ENCODE data around the gene MAX. TPM values are rescaled to one million over a fixed set of nuclear protein-coding genes. Genes with fewer than 3 reads are reported as not detected.

Gene MAX
- total and polyA plus RNA-seq, 9 of the 15 experiments (the other 6 are each of a cell fraction or from before 2014, with no cell fraction given) = 15.4 to 96.5 (median 51.6) TPM

DNA sequence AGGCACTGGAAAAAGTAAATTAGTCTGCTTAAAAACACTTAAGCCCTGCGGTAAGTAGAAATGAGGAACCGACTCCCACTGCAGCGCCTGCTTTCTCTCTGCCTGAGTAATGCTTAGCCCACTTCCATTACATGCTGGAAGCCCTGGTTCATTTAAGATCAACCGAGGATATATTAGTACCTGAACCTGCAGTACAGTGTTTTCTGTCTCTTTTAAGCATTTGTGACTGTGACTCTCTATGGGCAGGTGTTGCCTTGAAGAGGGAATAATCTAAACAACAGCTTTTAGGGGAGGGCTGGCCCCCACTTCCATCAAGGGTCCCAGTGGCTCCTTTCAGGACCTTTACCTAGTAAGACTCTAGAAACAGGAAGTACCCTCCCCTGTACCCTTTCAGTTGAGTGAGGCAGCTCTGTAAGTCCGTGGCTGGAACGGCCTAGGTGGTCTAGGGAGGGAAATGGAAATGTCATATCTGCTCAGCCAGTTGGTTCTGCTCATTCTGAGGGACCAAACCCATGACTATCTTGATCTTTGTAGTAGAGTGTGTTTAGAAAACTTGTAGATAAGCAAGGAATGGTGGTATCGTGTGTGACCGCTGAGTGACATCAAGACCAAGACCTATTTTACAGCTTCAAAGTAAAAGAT, 59.5 kb downstream of the MAX start (continued):
- TF ChIP-seq TEAD1 (CRISPR knock-in tag; IDR thresholded peaks at IDR 0.05) (peak in 1 of 2 experiments; percentile 76; a peak in 1 of 4 replicates), SOX6 (IDR thresholded peaks at IDR 0.05) (peak; percentile 91), ELF4 (CRISPR knock-in tag; IDR thresholded peaks at IDR 0.05) (peak; percentile 92), KDM4B (IDR thresholded peaks at IDR 0.05; ENCODE audit: borderline replicate concordance in 2 of 2, low read depth in 1 of 2) (no peak), CREM (IDR thresholded peaks at IDR 0.05; ENCODE audit: low read depth) (peak; percentile 84), ZNF766 (CRISPR knock-in tag; conservative IDR thresholded peaks at IDR 0.05) (peak; percentile 49), ZNF644 (tag; IDR thresholded peaks at IDR 0.05; ENCODE audit: low read depth) (peak; percentile 73; the same call in 1 of the 2 replicates), CBX2 (IDR thresholded peaks at IDR 0.05; ENCODE audit: insufficient read depth, low read length, poor library complexity, severe bottlenecking) (no peak), POLR2B (IDR thresholded peaks at IDR 0.05; ENCODE audit: low read depth, partially characterized antibody) (no peak), FOXJ3 (CRISPR knock-in tag; IDR thresholded peaks at IDR 0.05) (no peak), ZSCAN32 (CRISPR knock-in tag; IDR thresholded peaks at IDR 0.05) (peak; percentile 51; the same call in 1 of the 2 replicates), TRIM24 (IDR thresholded peaks at IDR 0.05) (peak; percentile 67 to 81; a peak in 3 of 4 replicates), KHSRP (IDR thresholded peaks at IDR 0.05) (peak; percentile 31; the same call in 1 of the 2 replicates), GABPB2 (CRISPR knock-in tag; conservative IDR thresholded peaks at IDR 0.05) (no peak), MEIS2 (IDR thresholded peaks at IDR 0.05; ENCODE audit: partially characterized antibody) (peak; percentile 90), ZNF431 (CRISPR knock-in tag; IDR thresholded peaks at IDR 0.05) (no peak), GATA2 (CRISPR knock-in tag; IDR thresholded peaks at IDR 0.05) (peak; percentile 82), ZNF212 (CRISPR knock-in tag; IDR thresholded peaks at IDR 0.05) (no peak)
- TF ChIP-seq, protein P1, sequence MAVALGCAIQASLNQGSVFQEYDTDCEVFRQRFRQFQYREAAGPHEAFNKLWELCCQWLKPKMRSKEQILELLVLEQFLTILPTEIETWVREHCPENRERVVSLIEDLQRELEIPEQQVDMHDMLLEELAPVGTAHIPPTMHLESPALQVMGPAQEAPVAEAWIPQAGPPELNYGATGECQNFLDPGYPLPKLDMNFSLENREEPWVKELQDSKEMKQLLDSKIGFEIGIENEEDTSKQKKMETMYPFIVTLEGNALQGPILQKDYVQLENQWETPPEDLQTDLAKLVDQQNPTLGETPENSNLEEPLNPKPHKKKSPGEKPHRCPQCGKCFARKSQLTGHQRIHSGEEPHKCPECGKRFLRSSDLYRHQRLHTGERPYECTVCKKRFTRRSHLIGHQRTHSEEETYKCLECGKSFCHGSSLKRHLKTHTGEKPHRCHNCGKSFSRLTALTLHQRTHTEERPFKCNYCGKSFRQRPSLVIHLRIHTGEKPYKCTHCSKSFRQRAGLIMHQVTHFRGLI (CRISPR knock-in tag; IDR thresholded peaks at IDR 0.05) = no peak
- TF ChIP-seq, protein P2, sequence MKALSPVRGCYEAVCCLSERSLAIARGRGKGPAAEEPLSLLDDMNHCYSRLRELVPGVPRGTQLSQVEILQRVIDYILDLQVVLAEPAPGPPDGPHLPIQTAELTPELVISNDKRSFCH (CRISPR knock-in tag; IDR thresholded peaks at IDR 0.05) = no peak
- TF ChIP-seq, protein P2 (tag; IDR thresholded peaks at IDR 0.05) = 0 out of 2 replicates have a peak, but pooled peaks have one; percentile 46
- TF ChIP-seq, protein P3, sequence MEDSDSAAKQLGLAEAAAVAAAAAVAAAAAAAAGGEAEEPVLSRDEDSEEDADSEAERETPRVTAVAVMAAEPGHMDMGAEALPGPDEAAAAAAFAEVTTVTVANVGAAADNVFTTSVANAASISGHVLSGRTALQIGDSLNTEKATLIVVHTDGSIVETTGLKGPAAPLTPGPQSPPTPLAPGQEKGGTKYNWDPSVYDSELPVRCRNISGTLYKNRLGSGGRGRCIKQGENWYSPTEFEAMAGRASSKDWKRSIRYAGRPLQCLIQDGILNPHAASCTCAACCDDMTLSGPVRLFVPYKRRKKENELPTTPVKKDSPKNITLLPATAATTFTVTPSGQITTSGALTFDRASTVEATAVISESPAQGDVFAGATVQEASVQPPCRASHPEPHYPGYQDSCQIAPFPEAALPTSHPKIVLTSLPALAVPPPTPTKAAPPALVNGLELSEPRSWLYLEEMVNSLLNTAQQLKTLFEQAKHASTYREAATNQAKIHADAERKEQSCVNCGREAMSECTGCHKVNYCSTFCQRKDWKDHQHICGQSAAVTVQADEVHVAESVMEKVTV (CRISPR knock-in tag; IDR thresholded peaks at IDR 0.05) = 0 out of 2 replicates have a peak, but pooled peaks have one; percentile 16
- TF ChIP-seq, protein P4, sequence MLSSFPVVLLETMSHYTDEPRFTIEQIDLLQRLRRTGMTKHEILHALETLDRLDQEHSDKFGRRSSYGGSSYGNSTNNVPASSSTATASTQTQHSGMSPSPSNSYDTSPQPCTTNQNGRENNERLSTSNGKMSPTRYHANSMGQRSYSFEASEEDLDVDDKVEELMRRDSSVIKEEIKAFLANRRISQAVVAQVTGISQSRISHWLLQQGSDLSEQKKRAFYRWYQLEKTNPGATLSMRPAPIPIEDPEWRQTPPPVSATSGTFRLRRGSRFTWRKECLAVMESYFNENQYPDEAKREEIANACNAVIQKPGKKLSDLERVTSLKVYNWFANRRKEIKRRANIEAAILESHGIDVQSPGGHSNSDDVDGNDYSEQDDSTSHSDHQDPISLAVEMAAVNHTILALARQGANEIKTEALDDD (IDR thresholded peaks at IDR 0.05) = peak; percentile 78
- TF ChIP-seq, protein P5, sequence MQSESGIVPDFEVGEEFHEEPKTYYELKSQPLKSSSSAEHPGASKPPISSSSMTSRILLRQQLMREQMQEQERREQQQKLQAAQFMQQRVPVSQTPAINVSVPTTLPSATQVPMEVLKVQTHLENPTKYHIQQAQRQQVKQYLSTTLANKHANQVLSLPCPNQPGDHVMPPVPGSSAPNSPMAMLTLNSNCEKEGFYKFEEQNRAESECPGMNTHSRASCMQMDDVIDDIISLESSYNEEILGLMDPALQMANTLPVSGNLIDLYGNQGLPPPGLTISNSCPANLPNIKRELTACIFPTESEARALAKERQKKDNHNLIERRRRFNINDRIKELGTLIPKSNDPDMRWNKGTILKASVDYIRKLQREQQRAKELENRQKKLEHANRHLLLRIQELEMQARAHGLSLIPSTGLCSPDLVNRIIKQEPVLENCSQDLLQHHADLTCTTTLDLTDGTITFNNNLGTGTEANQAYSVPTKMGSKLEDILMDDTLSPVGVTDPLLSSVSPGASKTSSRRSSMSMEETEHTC (IDR thresholded peaks at IDR 0.05) = peak; percentile 70

Data from K562 (cell line).